T-helper 1 cell treated with Interleukin-12 subunit alpha and Interleukin-12 subunit beta and Interleukin-4 antibody, amounts not matched to agents 30 μg/mL and 1 μg/mL, for 36 hours (primary cell): ENCODE measurements around the gene SUN2.

Experiments
- H3K27ac Mint-ChIP-seq: one replicate; pipeline ENCODE4 v1.8.0; 2021; ENCODE audit warnings: mild to moderate bottlenecking, mixed read lengths
- H3K27me3 Mint-ChIP-seq: one replicate; pipeline ENCODE4 v1.8.0; 2021; ENCODE audit warnings: low read depth, mixed read lengths
- H3K36me3 Mint-ChIP-seq: one replicate; pipeline ENCODE4 v1.8.0; 2021; ENCODE audit warnings: low read depth, mixed read lengths
- H3K4me1 Mint-ChIP-seq: one replicate; pipeline ENCODE4 v1.8.0; 2021; ENCODE audit warnings: low read depth, mixed read lengths
- H3K4me3 Mint-ChIP-seq: one replicate; pipeline ENCODE4 v1.8.0; 2021; ENCODE audit warnings: mild to moderate bottlenecking, moderate library complexity, mixed read lengths
- H3K9me3 Mint-ChIP-seq: one replicate; pipeline ENCODE4 v1.8.0; 2021; ENCODE audit warnings: mixed read lengths

Gene SUN2

DNA sequence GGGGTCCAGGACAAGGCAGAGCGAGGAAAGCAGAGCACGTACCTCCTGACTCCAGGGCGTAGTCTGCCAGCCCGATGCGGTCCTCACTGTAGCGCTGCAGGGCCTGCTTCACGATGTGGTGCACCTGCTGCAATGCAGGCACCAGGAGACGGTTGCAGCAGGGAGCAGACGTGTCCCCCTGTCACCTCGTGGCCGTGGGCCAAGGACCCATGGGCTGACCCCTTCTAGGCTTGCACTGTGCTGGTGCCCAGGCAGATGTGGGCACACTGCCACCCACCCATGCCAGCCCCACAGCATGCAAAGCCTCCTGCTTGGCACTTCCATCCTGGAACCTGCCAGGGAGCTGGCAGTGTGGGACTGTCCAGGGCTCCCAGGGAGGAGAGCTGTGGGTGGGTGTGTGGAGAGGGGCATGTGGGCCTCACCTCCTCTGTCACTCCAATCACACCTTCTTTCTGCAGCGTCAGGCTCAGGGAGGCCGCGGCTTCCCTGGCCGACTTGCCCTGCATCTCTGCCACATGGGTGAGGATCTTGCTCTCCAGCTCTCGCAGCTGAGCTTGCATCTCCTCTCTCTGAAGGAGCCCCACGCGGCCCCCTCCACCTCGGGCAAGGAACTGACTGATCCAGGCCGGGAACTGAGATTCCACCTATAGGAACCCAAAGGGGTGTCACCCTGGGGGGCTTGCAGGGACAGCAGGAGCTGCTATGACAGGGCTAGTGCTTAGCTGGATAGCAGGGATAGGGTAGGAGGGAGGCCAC lies 16.3 kb downstream of the SUN2 start:
- H3K27ac Mint-ChIP-seq: no peak overlapping the region

DNA sequence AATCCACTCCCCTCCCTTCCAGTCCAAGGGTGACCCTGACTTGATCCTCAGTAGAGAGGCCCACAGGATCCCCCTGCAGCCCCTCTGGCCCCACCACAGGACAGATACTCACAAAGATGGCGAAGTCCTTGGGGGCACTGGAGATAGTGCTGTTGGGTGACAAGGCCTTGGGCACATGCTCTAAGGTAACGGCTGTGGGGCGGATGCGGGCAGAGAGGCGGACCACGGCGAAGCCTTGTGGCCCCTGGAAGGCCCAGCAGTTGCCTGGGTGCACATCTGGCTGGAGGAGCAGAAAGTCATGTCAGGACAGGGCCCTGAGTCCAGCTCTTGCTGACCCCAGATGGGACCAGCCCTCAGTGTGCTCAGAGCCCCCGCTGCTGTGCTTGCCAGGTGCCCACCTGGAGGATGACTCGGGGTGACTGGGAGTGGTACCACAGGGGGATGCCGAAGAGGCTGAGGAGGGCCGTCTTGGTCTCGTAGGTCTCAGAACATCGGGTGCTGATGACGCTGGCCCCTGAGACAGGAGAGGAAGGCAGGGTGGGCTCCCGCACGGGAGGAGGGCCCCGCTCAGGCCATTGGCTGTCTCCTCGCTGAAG lies 17.2 kb downstream of the SUN2 start:
- Mint-ChIP-seq H3K4me3 (no peak overlapping the region), H3K4me1 (peaks cover 34% of the 10 kb centered on the region), H3K36me3 (peaks cover 57% of the 10 kb centered on the region), H3K27ac (peak overlapping the region; percentile 72), H3K27me3 (no peaks in the 10 kb centered on the region), H3K9me3 (no peaks in the 10 kb centered on the region)

More for the DNA sequence above, 16.3 kb downstream of the SUN2 start:
- H3K4me1 Mint-ChIP-seq: peaks cover 31% of the 10 kb centered on the region
- no peaks in the 10 kb centered on the region for H3K9me3 Mint-ChIP-seq
- H3K27me3 Mint-ChIP-seq: no peaks in the 10 kb centered on the region
- peaks cover 54% of the 10 kb centered on the region for H3K36me3 Mint-ChIP-seq
- no peak overlapping the region for H3K4me3 Mint-ChIP-seq

DNA sequence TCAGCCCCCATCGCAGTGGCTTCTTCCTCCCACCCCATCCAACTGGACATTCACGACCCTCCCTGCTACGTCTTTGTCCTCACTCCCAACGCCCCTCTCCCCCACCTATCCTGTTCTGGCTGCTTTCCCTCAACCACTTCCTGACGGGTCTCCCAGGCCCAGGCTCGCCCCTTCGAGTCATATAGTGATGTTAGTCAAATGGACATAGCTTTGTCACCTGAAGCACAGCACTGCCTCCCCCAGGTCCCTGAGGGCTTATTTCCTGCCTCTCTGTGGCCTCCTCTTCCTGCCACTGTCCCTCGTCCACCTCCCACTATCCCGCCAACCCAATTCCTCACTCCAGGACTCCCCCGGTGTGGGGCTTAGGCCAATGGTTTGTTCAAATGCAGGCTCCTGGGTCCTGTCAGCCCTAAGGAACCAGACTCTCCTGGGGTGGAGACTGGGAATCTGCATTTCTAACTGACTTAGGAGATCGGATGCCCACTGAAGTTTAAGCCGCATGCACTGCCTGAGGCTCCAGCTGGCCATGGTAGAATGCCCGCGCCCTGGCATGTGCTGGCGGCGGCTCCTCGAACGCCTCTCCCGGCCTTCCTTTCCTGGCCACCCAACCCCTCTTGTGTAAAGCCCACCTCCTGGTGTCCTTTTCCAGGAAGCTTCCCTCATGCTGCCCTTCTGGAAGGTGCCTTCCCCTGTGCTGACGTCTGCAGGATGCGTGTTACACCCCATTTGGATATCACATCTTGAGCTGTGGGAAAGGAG lies 18.3 kb downstream of the SUN2 start:
- no peak overlapping the region for H3K4me3 Mint-ChIP-seq
- no peaks in the 10 kb centered on the region for H3K27me3 Mint-ChIP-seq
- H3K9me3 Mint-ChIP-seq: no peaks in the 10 kb centered on the region
- H3K36me3 Mint-ChIP-seq: peaks cover 58% of the 10 kb centered on the region
- H3K4me1 Mint-ChIP-seq: peaks cover 36% of the 10 kb centered on the region
- peak overlapping the region; percentile 72 for H3K27ac Mint-ChIP-seq

DNA sequence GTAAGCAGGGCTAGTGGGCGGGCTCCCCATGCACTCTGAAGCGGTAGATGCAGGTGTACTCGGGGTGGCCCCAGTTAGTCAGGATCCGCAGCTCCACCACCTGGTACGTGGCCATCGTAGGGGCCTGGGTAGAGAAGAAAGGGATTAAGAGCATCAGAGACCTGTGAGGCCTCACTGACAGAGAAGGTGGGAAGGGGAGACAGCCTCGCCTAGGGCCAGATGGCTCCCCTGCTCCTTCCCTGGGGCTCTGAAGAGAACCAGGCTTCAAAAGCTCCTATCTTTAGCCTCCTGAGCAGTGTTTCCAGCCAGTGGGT lies 19.6 kb downstream of the SUN2 start:
- H3K9me3 Mint-ChIP-seq: no peaks in the 10 kb centered on the region

DNA sequence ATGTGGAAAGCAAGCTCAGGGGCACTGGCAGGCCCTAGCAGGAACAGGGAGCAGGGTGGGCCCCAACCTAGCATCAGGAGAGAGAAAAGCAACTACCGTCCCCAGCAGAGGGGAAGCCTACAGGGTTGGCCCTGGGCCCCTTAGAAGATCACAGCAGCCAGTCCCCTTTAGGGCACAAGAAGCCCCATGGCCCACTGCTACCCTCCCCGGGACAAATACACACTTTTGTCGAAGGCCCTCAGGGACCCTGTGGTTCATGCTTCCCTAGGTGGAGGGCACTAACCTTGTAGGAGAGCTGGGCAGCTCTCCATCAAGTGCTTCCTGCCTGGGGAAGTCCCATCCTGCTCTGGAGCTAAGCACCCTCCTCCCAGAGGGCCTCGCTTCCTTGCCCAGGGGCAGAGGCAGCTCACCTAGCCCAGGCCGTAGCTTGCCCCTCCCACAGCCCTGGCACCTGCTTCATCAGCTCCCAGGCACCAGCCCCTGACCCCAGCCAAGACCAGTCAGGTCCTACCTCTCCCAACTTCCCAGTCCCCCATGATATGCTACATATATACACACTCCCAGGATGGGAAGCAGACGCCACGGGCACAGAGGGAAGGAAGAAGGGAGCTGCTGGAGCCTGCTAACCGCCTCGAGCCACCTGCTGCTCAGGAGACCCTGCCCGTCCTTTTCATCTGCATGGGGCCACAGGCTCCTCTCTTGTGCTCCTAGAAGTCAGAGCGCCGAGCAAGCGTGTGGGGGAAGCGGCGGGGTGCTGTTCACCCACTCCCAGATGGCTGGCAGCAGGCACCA lies 20.1 kb downstream of the SUN2 start:
- peak overlapping the region; percentile 78 for H3K27ac Mint-ChIP-seq
- H3K4me3 Mint-ChIP-seq: no peak overlapping the region
- peaks cover 56% of the 10 kb centered on the region for H3K36me3 Mint-ChIP-seq
- H3K27me3 Mint-ChIP-seq: no peaks in the 10 kb centered on the region
- no peaks in the 10 kb centered on the region for H3K9me3 Mint-ChIP-seq
- H3K4me1 Mint-ChIP-seq: peaks cover 33% of the 10 kb centered on the region

More for the DNA sequence above, 19.6 kb downstream of the SUN2 start:
- Mint-ChIP-seq H3K4me1 (peaks cover 36% of the 10 kb centered on the region), H3K27me3 (no peaks in the 10 kb centered on the region), H3K36me3 (peaks cover 55% of the 10 kb centered on the region), H3K4me3 (no peak overlapping the region), H3K27ac (no peak overlapping the region)

DNA sequence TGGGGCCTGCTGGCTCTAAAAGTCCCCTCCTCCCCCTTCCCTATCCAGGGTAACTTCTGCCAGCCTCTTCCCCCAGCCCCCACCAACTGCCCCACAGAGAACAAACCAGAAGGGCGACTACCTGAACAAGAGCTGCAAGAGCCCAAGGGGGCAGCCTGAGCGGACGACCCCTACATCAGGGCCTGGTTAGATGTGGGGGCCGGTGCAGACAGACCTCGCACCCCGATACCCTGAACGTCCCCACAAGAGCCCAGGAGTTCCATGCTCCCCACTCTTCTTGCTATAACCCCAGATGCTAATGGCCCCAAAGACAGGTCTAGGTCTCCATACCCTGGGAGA lies 20.7 kb downstream of the SUN2 start:
- H3K36me3 Mint-ChIP-seq: peaks cover 60% of the 10 kb centered on the region
- H3K27me3 Mint-ChIP-seq: no peaks in the 10 kb centered on the region
- peaks cover 35% of the 10 kb centered on the region for H3K4me1 Mint-ChIP-seq
- peak overlapping the region; percentile 78 for H3K27ac Mint-ChIP-seq
- H3K9me3 Mint-ChIP-seq: no peaks in the 10 kb centered on the region
- H3K4me3 Mint-ChIP-seq: no peak overlapping the region

DNA sequence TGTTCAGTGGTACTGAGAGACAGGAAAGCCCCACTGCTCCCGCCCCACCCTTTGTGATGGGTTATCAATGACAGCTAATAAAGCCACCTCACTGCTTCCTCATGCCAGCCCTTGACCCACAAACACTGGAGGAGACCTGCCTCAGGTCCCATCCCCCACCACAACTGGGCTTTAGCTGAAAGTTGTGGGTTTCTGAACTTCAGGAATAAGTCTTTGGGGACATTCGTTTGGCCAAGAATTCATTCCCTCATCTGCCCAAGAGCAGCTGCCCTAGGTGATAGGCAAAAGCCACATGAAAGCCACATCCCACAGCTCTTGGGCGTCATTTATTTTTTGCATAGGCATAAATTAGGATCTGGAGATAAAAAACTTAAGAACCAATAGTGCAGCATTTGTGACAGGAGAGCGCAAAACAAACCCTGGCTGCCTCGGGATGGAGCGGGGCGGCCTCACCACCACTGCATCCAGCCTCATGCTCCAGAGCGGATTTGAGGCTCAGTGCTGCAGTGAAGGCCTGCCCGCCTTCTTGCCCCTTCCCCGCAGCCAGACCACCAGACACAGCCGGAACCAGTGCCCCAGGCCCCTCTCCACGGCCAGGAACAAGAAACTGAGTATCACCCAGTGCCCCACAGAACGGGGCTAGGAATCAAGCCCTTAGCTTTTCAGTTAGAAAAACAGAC lies 21.2 kb downstream of the SUN2 start:
- Mint-ChIP-seq H3K36me3 (peaks cover 56% of the 10 kb centered on the region), H3K27me3 (no peaks in the 10 kb centered on the region), H3K9me3 (no peaks in the 10 kb centered on the region), H3K4me1 (peaks cover 35% of the 10 kb centered on the region), H3K4me3 (no peak overlapping the region), H3K27ac (peak overlapping the region; percentile 78)

DNA sequence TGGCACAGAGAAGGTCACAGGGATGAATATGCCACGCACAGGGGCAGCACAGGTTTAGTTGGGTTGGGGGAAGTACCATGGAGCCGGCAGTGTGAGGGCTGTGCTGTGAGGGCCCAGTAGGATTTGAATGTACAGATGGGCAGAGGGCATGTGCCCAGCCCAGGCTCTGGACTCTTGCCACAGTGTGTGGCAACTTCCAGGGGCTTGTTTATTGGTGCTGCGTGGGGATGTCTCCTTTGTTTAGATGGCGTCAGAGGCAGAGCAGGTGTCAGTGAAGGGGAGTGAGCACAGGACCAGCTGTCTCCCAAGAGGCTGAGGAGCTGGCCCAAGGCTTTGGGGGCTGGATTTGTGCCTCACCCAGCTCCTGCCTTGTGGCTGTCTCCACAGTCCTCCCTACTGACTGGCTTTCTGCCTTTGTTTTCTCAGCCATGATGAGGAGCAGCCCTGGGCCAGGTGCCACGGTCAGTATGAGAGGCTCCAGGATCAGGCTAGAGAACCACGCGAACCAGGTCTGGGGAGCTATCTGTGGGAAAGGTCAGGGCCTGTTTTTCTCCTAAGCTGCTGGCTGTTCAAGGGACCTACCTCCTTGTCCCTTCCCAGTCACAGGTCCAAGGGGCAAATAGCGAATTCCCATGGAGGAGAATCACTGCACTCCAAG lies 21.9 kb downstream of the SUN2 start:
- H3K4me1 Mint-ChIP-seq: peaks cover 35% of the 10 kb centered on the region
- H3K9me3 Mint-ChIP-seq: no peaks in the 10 kb centered on the region
- no peaks in the 10 kb centered on the region for H3K27me3 Mint-ChIP-seq
- peak overlapping the region; percentile 78 for H3K27ac Mint-ChIP-seq
- no peak overlapping the region for H3K4me3 Mint-ChIP-seq
- H3K36me3 Mint-ChIP-seq: peaks cover 61% of the 10 kb centered on the region

DNA sequence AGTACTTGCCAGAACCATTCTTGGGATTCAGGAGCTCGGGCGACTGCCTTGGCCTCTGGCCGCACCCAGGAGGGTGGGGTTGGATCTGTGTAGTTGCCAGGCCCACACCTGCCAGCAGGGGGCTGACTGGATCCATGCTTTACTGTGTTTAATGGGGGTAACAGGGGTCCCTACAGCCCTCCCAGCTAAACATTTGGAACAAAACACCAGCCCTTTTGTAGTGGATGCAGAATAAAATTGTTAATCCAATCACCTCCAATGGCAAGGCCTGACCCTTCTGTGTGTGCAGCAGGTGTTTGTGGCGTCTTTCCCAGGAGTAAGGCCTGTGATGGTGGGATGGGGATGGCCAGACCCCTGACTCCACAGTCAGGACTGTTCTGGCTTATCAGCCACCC lies 22.5 kb downstream of the SUN2 start:
- H3K9me3 Mint-ChIP-seq: no peaks in the 10 kb centered on the region
- H3K4me1 Mint-ChIP-seq: peaks cover 35% of the 10 kb centered on the region
- peaks cover 64% of the 10 kb centered on the region for H3K36me3 Mint-ChIP-seq
- H3K27me3 Mint-ChIP-seq: no peaks in the 10 kb centered on the region
- H3K27ac Mint-ChIP-seq: peak overlapping the region; percentile 78
- no peak overlapping the region for H3K4me3 Mint-ChIP-seq

DNA sequence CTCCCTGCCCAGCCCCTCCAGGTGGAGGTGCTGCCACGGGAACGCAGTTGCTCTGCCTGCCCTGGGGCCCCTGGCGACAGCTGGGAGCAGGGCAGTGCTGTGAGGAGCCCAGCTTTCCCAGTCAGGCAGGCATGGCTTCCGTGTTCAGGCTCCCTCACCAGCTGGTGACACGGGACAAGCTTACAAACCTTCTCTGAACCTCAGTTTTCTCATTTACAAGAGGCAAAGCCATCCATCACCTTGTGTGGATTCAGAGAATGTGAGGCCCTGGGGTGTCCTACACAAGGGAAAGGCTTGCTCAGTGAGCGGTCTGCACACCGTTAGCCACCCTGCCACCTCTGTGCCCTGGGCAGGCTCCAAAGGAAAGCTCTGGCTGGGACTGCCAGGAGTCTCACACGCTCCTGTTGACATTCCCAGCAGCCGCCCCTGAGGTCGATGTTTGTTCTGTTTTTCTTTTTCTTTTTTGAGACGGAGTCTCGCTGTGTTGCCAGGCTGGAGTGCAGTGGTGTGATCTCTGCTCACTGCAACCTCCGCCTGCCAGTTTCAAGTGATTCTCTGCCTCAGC lies 23.5 kb downstream of the SUN2 start:
- peak overlapping the region; percentile 62 for H3K27ac Mint-ChIP-seq
- H3K4me3 Mint-ChIP-seq: no peak overlapping the region
- H3K27me3 Mint-ChIP-seq: no peaks in the 10 kb centered on the region
- H3K4me1 Mint-ChIP-seq: peaks cover 27% of the 10 kb centered on the region
- no peaks in the 10 kb centered on the region for H3K9me3 Mint-ChIP-seq
- H3K36me3 Mint-ChIP-seq: peaks cover 61% of the 10 kb centered on the region

DNA sequence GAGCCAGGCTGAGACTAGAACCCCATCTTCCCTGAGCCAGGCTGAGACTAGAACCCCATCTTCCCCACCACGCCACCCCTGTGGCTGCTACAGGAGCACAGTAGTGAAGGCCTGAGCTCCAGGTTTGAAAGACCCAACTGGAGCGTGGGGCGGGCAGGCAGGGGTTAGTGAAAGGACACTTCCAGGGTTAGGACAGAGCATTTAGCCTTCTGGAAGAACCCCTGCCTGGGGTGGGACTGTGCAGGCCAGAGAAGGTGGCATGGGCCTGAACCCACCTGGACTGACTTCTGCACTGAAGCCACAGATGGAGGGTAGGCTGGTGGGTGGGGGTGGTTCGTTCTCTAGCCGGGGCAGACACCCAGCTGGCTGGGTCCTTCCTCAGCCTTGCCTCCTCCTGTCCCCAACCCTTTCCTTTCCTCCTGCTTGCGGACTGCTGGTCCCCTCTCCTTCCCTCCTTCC lies 24.1 kb downstream of the SUN2 start:
- peaks cover 21% of the 10 kb centered on the region for H3K4me1 Mint-ChIP-seq
- peaks cover 61% of the 10 kb centered on the region for H3K36me3 Mint-ChIP-seq
- no peaks in the 10 kb centered on the region for H3K9me3 Mint-ChIP-seq
- H3K4me3 Mint-ChIP-seq: no peak overlapping the region
- H3K27ac Mint-ChIP-seq: peak overlapping the region; percentile 62
- no peaks in the 10 kb centered on the region for H3K27me3 Mint-ChIP-seq

DNA sequence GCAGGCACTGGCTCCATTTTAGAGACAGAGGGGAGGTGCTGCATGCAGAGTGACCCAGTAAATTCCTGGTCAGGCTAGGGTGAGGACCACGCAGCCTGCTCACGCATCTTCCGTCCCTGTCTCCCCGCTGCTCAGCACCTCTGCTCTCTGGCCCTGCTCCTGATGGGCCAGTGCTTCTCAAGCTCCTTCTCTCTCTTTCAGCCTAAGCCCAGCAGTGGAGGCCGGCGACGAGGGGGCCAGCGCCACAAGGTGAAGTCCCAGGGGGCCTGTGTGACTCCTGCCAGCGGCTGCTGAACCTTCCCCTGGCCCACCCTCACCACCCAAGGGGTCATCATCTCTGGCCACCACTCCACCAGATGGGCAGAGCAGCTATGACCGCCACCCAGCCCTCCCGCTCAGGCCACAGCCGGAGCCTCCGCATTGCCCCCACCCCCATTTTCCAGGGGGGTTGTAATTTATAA lies 25.4 kb downstream of the SUN2 start:
- Mint-ChIP-seq H3K4me1 (peaks cover 14% of the 10 kb centered on the region), H3K9me3 (no peaks in the 10 kb centered on the region), H3K27ac (peak overlapping the region; percentile 68), H3K36me3 (peaks cover 61% of the 10 kb centered on the region), H3K4me3 (no peak overlapping the region), H3K27me3 (no peaks in the 10 kb centered on the region)

DNA sequence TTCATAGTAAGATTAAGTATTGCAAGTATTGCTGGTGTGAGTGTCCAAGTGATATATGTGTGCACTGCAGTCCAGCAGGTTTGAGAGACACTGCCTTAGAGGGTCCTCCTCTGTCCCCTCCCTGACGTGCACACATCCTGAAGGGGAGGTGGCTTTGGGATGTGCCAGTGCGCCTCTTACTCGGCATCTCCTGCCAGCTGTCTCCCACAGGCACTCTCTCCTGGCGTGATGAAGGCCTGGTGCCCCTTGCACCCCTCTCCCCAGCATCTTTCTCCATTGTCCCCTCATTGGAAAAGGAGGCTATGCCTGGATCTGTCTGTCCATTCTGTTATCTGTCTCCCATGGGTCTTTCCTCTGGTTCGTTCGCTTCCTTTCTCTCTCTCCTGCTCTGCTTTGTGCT lies 25.9 kb downstream of the SUN2 start:
- Mint-ChIP-seq H3K4me3 (no peak overlapping the region), H3K27ac (peak overlapping the region; percentile 65), H3K4me1 (peaks cover 10% of the 10 kb centered on the region), H3K27me3 (no peaks in the 10 kb centered on the region), H3K9me3 (no peaks in the 10 kb centered on the region), H3K36me3 (peaks cover 62% of the 10 kb centered on the region)
